Heart left ventricle (tissue), 16 donors: ENCODE measurements around the gene ACOX1. TPM values are rescaled to one million over a fixed set of nuclear protein-coding genes. Genes with fewer than 3 reads are reported as not detected.

Source experiments
- ATAC-seq, 4 donors: fragments of 200-7000 bp; cut with Tn5 transposase; one replicate each; pipeline ENCODE4 v1.9.1; 2020 to 2022; ENCODE audit warnings: moderate library complexity in 4 of 4, mild to moderate bottlenecking in 3 of 4, moderate number of reproducible peaks in 1 of 4
- DNase-seq, 5 donors: peaks; one replicate each; pipeline ENCODE4 v3.0.0-alpha.2; 2020
- H3K27ac ChIP-seq, 12 donors: fragments of 200-600 bp; sonication (generic) in 4 of 12; one replicate each; pipeline versions ENCODE4 v1.5.0 to v1.8.0; 2016 to 2022; ENCODE audit warnings: mild to moderate bottlenecking in 2 of 12
- H3K27me3 ChIP-seq, 9 donors: fragments of 200-600 bp; sonication (generic) in 2 of 9; one replicate each; pipeline versions ENCODE4 v1.5.1 to v1.8.0; 2016 to 2022; ENCODE audit warnings: mild to moderate bottlenecking in 3 of 9
- H3K36me3 ChIP-seq, 9 donors: fragments of 200-600 bp; sonication (generic) in 2 of 9; one replicate each; pipeline versions ENCODE4 v1.5.0 to v1.8.0; 2018 to 2022; ENCODE audit warnings: mild to moderate bottlenecking in 2 of 9
- H3K4me1 ChIP-seq, 12 donors: fragments of 200-600 bp; sonication (generic) in 4 of 12; one replicate each; pipeline versions ENCODE4 v1.5.0 to v1.8.0; 2016 to 2022; ENCODE audit warnings: mild to moderate bottlenecking in 3 of 12
- H3K4me3 ChIP-seq, 12 donors: fragments of 200-600 bp; sonication (generic) in 4 of 12; one replicate each; pipeline versions ENCODE4 v1.5.0 to v1.8.0; 2017 to 2022; ENCODE audit warnings: mild to moderate bottlenecking in 9 of 12, moderate library complexity in 4 of 12
- H3K9me3 ChIP-seq, 12 donors: fragments of 200-600 bp; sonication (generic) in 4 of 12; one replicate each; pipeline versions ENCODE4 v1.5.0 to v1.8.0; 2016 to 2022; ENCODE audit warnings: mild to moderate bottlenecking in 1 of 12
- POLR2A ChIP-seq, 2 donors: fragments of 450-650 bp; IDR thresholded peaks; one replicate each; pipeline ENCODE4 v1.6.1; 2017; ENCODE audit warnings: antibody characterized with exemption in 2 of 2, mild to moderate bottlenecking in 2 of 2, moderate library complexity in 2 of 2
- WGBS, 4 donors: extraction: QIAGEN DNeasy Blood & Tissue Kit in 2 of 4; methylation state at CpG; one replicate each; pipeline versions ENCODE4 v1.1.5 to v1.1.7; 2013 to 2018; 5-methylcytosine and 5-hydroxymethylcytosine counted together
- intact Hi-C, 10 donors: fragments of 100-400 bp; cut with DNase I; formaldehyde crosslinking; loops; one replicate each; pipeline versions ENCODE4 v1.11.1 to v1.14.2; 2022
- polyA plus RNA-seq, 2 donors: library from polyadenylated mRNA; stranded (reverse); fragments of 200-250 nt; gene quantifications; one replicate each; pipeline ENCODE4 v1.2.3, GENCODE V29; 2013
- total RNA-seq, 9 donors: library from RNA; depleted of rRNA in 2 of 9; stranded (reverse); fragments of >200 nt in 2 of 9; fragmentation: NEBNext Ultra II Directional in 3 of 9; extraction: Animal tissue kit (Norgen Biotek cat#: 25700) in 3 of 9; gene quantifications; one replicate each; pipeline versions ENCODE4 v1.1.0 to v1.2.4, GENCODE V29; 2016 to 2023
- TF ChIP-seq, protein P1 (sequence below), 12 donors: fragments of 200-600 bp; sonication (generic) in 4 of 12; IDR thresholded peaks; one replicate each; pipeline versions ENCODE4 v1.5.0 to v1.8.0; 2018 to 2022; ENCODE audit warnings: antibody characterized with exemption in 12 of 12, mild to moderate bottlenecking in 5 of 12
- donor health status: ischemic (EF 13 %, LVEDD 7.1; RV severe dilation, severe dysfunction).
- donor health status: healthy with polysubstance abuse.
- donor health status: DM: no; HTN: yes; CAD: no.
- donor health status: DM: no; HTN: no; CAD: no.
- donor health status: ischemic (EF 25% LVEDD 6.9; RV normal size, moderate dysfunction).
- donor health status: ischemic (EF 25% LVEDD 5.7; RV mildly dilated, moderate dysfunction).
- donor health status: healthy.
- donor health status: DM: yes; HTN: yes; CAD: no.
- donor health status: ischemic (EF 35%, LVEDD 5.7; RV mildly dilated, moderate dysfunction).
- donor health status: nonischemic (EF 11% LVEDD 7.7; RV severe dilation, severe dysfunction).
- donor health status: DM: yes; HTN: yes; CAD: no.
- donor health status: PGD.
- donor health status: ischemic (EF 29% LVEDD 5.4; RV normal size, mild dysfunction).
- donor health status: nonischemic (EF 23%, LVEDD 6.1; RV moderate dilation, normal function).

ACOX1 gene
- total and polyA plus RNA-seq, 11 donors, result 19.5 to 117 (median 78.3) TPM

DNA sequence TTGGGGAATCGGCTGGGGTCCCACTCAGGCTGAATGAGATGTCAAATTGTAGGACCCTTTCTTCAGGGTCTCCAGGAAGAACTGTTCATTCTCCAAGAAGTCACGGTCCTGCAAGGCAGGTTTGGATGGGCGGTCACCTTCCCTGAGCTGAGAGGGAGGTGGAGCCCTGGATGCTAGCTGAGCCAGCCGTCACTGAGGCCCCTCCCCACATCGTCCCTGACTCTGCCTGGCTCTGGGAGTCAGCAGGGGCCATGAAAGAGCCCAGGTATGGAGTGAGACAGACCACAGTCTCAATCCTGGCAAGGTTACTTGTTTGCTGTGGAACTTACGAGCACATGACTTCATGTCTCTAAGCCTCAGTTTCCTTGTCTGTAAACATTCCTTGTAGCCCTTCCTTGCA lies 68.3 kb downstream of the ACOX1 start:
- TF ChIP-seq, protein P1, sequence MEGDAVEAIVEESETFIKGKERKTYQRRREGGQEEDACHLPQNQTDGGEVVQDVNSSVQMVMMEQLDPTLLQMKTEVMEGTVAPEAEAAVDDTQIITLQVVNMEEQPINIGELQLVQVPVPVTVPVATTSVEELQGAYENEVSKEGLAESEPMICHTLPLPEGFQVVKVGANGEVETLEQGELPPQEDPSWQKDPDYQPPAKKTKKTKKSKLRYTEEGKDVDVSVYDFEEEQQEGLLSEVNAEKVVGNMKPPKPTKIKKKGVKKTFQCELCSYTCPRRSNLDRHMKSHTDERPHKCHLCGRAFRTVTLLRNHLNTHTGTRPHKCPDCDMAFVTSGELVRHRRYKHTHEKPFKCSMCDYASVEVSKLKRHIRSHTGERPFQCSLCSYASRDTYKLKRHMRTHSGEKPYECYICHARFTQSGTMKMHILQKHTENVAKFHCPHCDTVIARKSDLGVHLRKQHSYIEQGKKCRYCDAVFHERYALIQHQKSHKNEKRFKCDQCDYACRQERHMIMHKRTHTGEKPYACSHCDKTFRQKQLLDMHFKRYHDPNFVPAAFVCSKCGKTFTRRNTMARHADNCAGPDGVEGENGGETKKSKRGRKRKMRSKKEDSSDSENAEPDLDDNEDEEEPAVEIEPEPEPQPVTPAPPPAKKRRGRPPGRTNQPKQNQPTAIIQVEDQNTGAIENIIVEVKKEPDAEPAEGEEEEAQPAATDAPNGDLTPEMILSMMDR (IDR thresholded peaks at IDR 0.05), result no peak
- TF ChIP-seq POLR2A (IDR thresholded peaks at IDR 0.05), result no peak
- WGBS, 4 donors, result 79 to 93% (median 87%) methylated on average over 5 to 6 of the region's 6 CpGs
- Histone ChIP-seq H3K4me3 (no peak overlapping the region), H3K27ac (no peak overlapping the region), H3K36me3 (peaks cover 0 to 30% (median 7%) of the 10 kb centered on the region in 9 donors), H3K4me1 (peaks cover 0 to 16% (median 0%) of the 10 kb centered on the region in 12 donors), H3K9me3 (no peaks in the 10 kb centered on the region), H3K27me3 (no peaks in the 10 kb centered on the region)
- intact Hi-C loops, result no loop called here
- ATAC-seq (no peak), DNase-seq (no peak)

DNA sequence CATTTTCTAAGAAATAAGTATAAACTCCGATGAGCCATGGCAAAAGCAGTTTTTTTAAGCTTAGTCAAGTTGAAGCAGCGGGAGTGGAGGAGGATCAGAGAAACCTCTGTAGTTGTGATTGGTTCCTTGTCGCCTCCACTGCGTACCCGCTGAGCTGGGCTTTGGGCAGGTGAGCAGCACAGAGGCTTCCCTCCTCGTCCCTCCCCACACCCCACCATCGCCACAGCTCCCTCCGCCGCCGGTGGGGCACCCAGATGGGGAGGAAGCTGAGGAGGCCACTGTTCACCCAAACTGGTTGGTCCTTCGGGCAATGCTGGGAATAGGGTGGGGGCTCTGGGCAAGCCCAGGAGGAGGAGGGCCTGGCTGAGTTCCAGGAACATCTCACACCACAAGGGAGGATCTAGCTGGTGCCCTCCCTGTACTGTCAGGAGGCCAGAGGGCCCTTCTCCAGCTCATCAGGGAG lies 69.1 kb downstream of the ACOX1 start:
- Histone ChIP-seq H3K36me3 (peaks cover 0 to 30% (median 6%) of the 10 kb centered on the region in 9 donors), H3K27me3 (no peaks in the 10 kb centered on the region), H3K9me3 (no peaks in the 10 kb centered on the region), H3K4me1 (peaks cover 0 to 22% (median 2%) of the 10 kb centered on the region in 12 donors), H3K4me3 (no peak overlapping the region), H3K27ac (no peak overlapping the region)
- DNase-seq (no peak), ATAC-seq (peak in 1 of 4 donors; percentile 5)
- TF ChIP-seq POLR2A (IDR thresholded peaks at IDR 0.05), result no peak
- WGBS, 4 donors, result 70 to 82% (median 78%) methylated on average over 11 of the region's 11 CpGs
- intact Hi-C loops, result loop anchor here in 3 of 10 donors (2.0 to 10.0 kb wide), 3 partner anchors 32 to 365 kb away; partner anchors contain the start of gene FBF1 (in 1 of the 3)

GRCh38 chr17:75909051-75909811 lies 69.7 kb downstream of the ACOX1 start:
- 88 to 94% (median 91%) methylated on average over 14 of the region's 14 CpGs for WGBS, 4 donors
- TF ChIP-seq, protein P1 (IDR thresholded peaks at IDR 0.05), result no peak
- TF ChIP-seq POLR2A (IDR thresholded peaks at IDR 0.05), result no peak
- H3K9me3 ChIP-seq, result no peaks in the 10 kb centered on the region
- ATAC-seq, result no peak
- H3K4me1 ChIP-seq, result peaks cover 0 to 25% (median 3%) of the 10 kb centered on the region in 12 donors
- no peak overlapping the region for H3K27ac ChIP-seq
- intact Hi-C loops, result loop anchor here in 3 of 10 donors (2.0 to 10.0 kb wide), 3 partner anchors 33 to 366 kb away; partner anchors contain the start of gene FBF1 (in 1 of the 3)
- peaks cover 0 to 26% (median 4%) of the 10 kb centered on the region in 9 donors for H3K36me3 ChIP-seq
- H3K4me3 ChIP-seq, result no peak overlapping the region
- DNase-seq, result no peak
- H3K27me3 ChIP-seq, result no peaks in the 10 kb centered on the region

DNA sequence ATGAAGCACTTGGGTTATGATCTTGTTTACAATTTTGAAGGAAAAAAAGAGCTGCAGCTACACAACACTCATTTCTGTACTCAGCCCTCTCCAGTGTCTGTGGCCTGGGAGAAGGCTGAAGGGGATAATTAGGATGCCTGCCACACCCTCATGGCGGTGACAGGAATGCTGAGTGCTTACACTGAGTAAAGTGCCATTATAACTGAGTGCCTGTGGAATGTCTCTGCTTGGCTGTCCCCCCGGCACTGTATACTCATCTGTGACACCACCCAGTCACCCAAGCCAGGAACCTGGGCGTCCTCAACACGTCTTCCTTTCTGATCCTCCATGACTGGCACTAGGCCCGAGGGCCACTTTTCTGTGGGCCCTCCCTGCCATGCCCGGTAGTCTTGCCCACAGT lies 70.8 kb downstream of the ACOX1 start:
- peak; percentile 47 to 64 (median 53) for ATAC-seq
- Histone ChIP-seq H3K4me1 (peaks cover 0 to 33% (median 11%) of the 10 kb centered on the region in 12 donors), H3K27ac (peak overlapping the region in 3 of 12 donors; percentile 20 to 54 (median 50))

More for the DNA sequence above, 70.8 kb downstream of the ACOX1 start:
- H3K4me3 ChIP-seq, result no peak overlapping the region
- peaks cover 0 to 19% (median 2%) of the 10 kb centered on the region in 9 donors for H3K36me3 ChIP-seq
- H3K27me3 ChIP-seq, result no peaks in the 10 kb centered on the region
- no peaks in the 10 kb centered on the region for H3K9me3 ChIP-seq
- TF ChIP-seq, protein P1 (IDR thresholded peaks at IDR 0.05), result no peak
- TF ChIP-seq POLR2A (IDR thresholded peaks at IDR 0.05), result no peak
- WGBS, 4 donors, result 32 to 42% (median 39%) methylated on average over 6 of the region's 6 CpGs
- intact Hi-C loops, result loop anchor here in 3 of 10 donors (2.0 to 10.0 kb wide), 3 partner anchors 34 to 367 kb away; partner anchors contain the start of gene FBF1 (in 1 of the 3)
- peak; percentile 45 to 88 (median 78) for DNase-seq
